Nephron (organoid): ENCODE measurements around the gene TCERG1L.
A peak's percentile ranks its signal among the peaks of the same experiment; 100 is the strongest.

Experiments
- H3K27ac Mint-ChIP-seq, 3 experiments: 2 replicates each; pipeline ENCODE4 v1.8.0; 2020; ENCODE audit warnings: mixed read lengths in 3 of 3, mild to moderate bottlenecking in 2 of 3, moderate library complexity in 1 of 3
- H3K27me3 Mint-ChIP-seq: 2 replicates; pipeline ENCODE4 v1.8.0; 2021; ENCODE audit warnings: low read depth, mild to moderate bottlenecking, moderate library complexity, mixed read lengths
- H3K36me3 Mint-ChIP-seq: 2 replicates; pipeline ENCODE4 v1.8.0; 2020; ENCODE audit warnings: low read depth, mixed read lengths
- H3K4me1 Mint-ChIP-seq: 2 replicates; pipeline ENCODE4 v1.8.0; 2020; ENCODE audit warnings: mixed read lengths
- H3K4me3 Mint-ChIP-seq, 3 experiments: 2 replicates each; pipeline ENCODE4 v1.8.0; 2020; ENCODE audit warnings: mild to moderate bottlenecking in 3 of 3, mixed read lengths in 3 of 3, moderate library complexity in 2 of 3
- H3K9me3 Mint-ChIP-seq: 2 replicates; pipeline ENCODE4 v1.8.0; 2020; ENCODE audit warnings: mixed read lengths
- CTCF ChIP-seq, 3 experiments: fragments of 200-600 bp; sonication (generic); IDR thresholded peaks; one replicate each; pipeline ENCODE4 v1.5.0; 2021; ENCODE audit warnings: antibody characterized with exemption in 3 of 3; ENCODE audit not compliant: unreplicated experiment in 3 of 3

TCERG1L gene

GRCh38 chr10:131162211-131162610 is 149.3 kb downstream of the TCERG1L start:
- no peaks in the 10 kb centered on the region for H3K9me3 Mint-ChIP-seq
- H3K27me3 Mint-ChIP-seq = peaks cover 50% of the 10 kb centered on the region
- no peak overlapping the region for H3K4me3 Mint-ChIP-seq
- TF ChIP-seq CTCF (IDR thresholded peaks at IDR 0.05; ENCODE audit: unreplicated experiment in 3 of 3) = no peak
- no peaks in the 10 kb centered on the region for H3K36me3 Mint-ChIP-seq
- H3K4me1 Mint-ChIP-seq = peaks cover 17% of the 10 kb centered on the region
- H3K27ac Mint-ChIP-seq = peak overlapping the region in 1 of 3 experiments; percentile 9

- no peak for TF ChIP-seq CTCF (IDR thresholded peaks at IDR 0.05; ENCODE audit: unreplicated experiment in 3 of 3)
- peaks cover 17% of the 10 kb centered on the region for H3K4me1 Mint-ChIP-seq
- H3K9me3 Mint-ChIP-seq = no peaks in the 10 kb centered on the region
- no peak overlapping the region for H3K4me3 Mint-ChIP-seq
- H3K36me3 Mint-ChIP-seq = no peaks in the 10 kb centered on the region
- H3K27me3 Mint-ChIP-seq = peaks cover 53% of the 10 kb centered on the region
- no peak overlapping the region for H3K27ac Mint-ChIP-seq
Observed at GRCh38 chr10:131161087-131161486, 150.4 kb downstream of the TCERG1L start.

- peaks cover 61% of the 10 kb centered on the region for H3K27me3 Mint-ChIP-seq
- H3K9me3 Mint-ChIP-seq = no peaks in the 10 kb centered on the region
- peaks cover 23% of the 10 kb centered on the region for H3K4me1 Mint-ChIP-seq
- no peak overlapping the region for H3K27ac Mint-ChIP-seq
- H3K36me3 Mint-ChIP-seq = no peaks in the 10 kb centered on the region
- no peak for TF ChIP-seq CTCF (IDR thresholded peaks at IDR 0.05; ENCODE audit: unreplicated experiment in 3 of 3)
- no peak overlapping the region for H3K4me3 Mint-ChIP-seq
Observed at GRCh38 chr10:131160219-131160875, 151.2 kb downstream of the TCERG1L start.

DNA sequence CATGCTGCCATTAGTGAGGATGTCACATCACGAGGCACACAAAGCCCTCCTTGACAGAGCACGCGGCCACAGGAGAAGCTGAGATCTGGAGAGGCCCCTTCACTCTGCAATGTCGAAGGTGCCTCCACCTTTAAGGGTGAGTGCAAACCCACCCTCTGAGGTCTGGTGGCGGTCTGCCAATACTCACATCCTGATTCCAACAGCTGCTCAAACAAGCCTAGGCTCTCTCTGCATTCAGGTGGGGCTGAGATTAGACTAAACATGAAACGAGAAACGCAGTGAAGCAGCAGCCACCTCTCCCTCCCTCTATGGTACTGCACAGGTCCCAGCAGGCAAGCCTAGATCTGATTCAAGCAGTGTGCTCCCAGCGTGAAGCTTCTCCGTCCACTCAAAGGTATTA is 151.8 kb downstream of the TCERG1L start:
- Mint-ChIP-seq H3K9me3 (no peaks in the 10 kb centered on the region), H3K4me3 (no peak overlapping the region)

GRCh38 chr10:131158695-131159094 is 152.8 kb downstream of the TCERG1L start:
- Mint-ChIP-seq H3K9me3 (peaks cover 4% of the 10 kb centered on the region), H3K4me1 (peaks cover 23% of the 10 kb centered on the region), H3K4me3 (no peak overlapping the region), H3K27ac (no peak overlapping the region), H3K27me3 (peaks cover 75% of the 10 kb centered on the region), H3K36me3 (no peaks in the 10 kb centered on the region)
- TF ChIP-seq CTCF (IDR thresholded peaks at IDR 0.05; ENCODE audit: unreplicated experiment in 3 of 3) = no peak

More for the DNA sequence above, 151.8 kb downstream of the TCERG1L start:
- H3K27me3 Mint-ChIP-seq = peaks cover 64% of the 10 kb centered on the region
- TF ChIP-seq CTCF (IDR thresholded peaks at IDR 0.05; ENCODE audit: unreplicated experiment in 3 of 3) = no peak
- H3K27ac Mint-ChIP-seq = no peak overlapping the region
- no peaks in the 10 kb centered on the region for H3K36me3 Mint-ChIP-seq
- H3K4me1 Mint-ChIP-seq = peaks cover 23% of the 10 kb centered on the region

- Mint-ChIP-seq H3K4me3 (no peak overlapping the region), H3K4me1 (peaks cover 20% of the 10 kb centered on the region), H3K27ac (no peak overlapping the region), H3K36me3 (no peaks in the 10 kb centered on the region), H3K9me3 (peaks cover 6% of the 10 kb centered on the region), H3K27me3 (peaks cover 79% of the 10 kb centered on the region)
- no peak for TF ChIP-seq CTCF (IDR thresholded peaks at IDR 0.05; ENCODE audit: unreplicated experiment in 3 of 3)
Observed at GRCh38 chr10:131157899-131158298, 153.6 kb downstream of the TCERG1L start.
